ENCODE data around the gene DPYSL5. TPM values are rescaled to one million over a fixed set of nuclear protein-coding genes. Genes with fewer than 3 reads are reported as not detected.
"Not testable (repeated sequence)": the region's sequence is repeated elsewhere in the genome, so short reads cannot be mapped to it uniquely, and the experiment has no call there.

The DPYSL5 gene
- total and polyA plus RNA-seq, 5 donors from 2014 or later = not detected

DNA sequence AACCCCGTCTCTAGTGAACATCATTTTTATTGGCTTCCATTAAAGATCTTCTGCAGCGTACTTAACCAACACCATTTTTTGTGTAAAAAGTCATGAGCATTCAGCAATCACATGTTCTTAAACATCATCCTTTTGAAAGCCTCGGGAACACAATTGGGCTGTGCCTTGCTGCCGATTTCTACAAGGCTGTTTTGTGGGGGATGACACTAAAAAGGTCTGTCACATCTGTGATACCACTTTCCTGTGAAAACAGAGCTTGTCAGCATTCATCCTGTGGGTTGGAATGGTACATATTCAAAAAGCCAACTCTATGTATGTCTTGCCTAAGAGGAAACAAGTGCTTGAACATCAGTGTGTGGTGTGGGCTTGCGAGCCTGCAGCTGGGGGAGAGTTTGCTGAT lies 73.4 kb downstream of the DPYSL5 start:
- Mint-ChIP-seq H3K4me1 (peaks cover 0 to 6% (median 2%) of the 10 kb centered on the region in 4 donors), H3K36me3 (no peaks in the 10 kb centered on the region), H3K9me3 (no peaks in the 10 kb centered on the region), H3K27ac (no peak overlapping the region), H3K27me3 (peaks cover 21% of the 10 kb centered on the region), H3K4me3 (no peak overlapping the region)
- peaks cover 5% of the 10 kb centered on the region for H3K4me1 ChIP-seq (ENCODE audit: control insufficient read depth, insufficient read depth, low read length, poor library complexity, severe bottlenecking)
- DNase-seq (no peak), ATAC-seq (ENCODE audit: low read depth in 2 of 2) (no peak)
- peaks cover 5% of the 10 kb centered on the region for H3K27me3 ChIP-seq (ENCODE audit: control insufficient read depth, insufficient read depth, low read length)
- no peaks in the 10 kb centered on the region for H3K9me3 ChIP-seq (ENCODE audit: control insufficient read depth in 2 of 2, low read length in 2 of 2)
- no peak overlapping the region for H3K27ac ChIP-seq (ENCODE audit: insufficient read depth, low read length, poor library complexity, severe bottlenecking)
- H3K4me3 ChIP-seq (ENCODE audit: low read depth, low read length) = no peak overlapping the region
- no peaks in the 10 kb centered on the region for H3K36me3 ChIP-seq (ENCODE audit: control insufficient read depth, insufficient read depth, low read length)

DNA sequence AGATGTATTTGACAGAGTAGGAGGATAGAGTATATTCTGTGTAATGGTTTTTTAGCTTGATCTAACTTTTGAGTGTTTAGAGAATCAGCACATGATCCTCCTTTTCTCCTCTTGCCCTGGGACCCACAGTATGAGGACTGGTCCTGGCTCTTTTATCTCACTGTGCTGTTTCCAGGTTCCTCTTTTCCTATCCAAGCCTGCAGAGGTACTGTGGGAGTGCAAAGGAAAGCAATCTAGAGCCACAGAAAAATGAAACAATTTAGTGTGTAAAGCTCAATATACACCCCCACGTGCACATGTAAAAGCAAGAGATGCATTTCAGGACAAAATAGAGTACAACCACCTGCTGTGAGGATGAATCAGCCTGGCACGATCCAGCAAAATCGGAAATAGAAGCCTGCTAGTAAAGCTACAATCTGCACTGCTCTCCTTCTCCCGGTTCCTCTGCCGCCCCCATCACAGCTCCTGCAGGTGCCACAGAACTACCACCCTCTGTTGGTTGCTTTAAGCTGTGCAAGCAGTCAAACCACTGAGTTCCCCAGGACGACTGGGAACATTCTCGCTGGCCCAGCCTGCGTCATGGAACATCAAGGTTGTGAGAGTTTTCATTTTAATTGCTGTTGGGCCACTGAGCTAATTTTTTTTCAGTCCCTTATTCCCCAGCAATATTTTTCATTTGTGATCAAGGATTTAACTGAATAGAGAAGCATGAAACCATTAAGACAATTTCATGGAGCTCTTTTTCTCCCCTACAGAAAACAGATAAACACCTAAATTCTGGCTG lies 74.7 kb downstream of the DPYSL5 start:
- no peak overlapping the region for H3K4me3 Mint-ChIP-seq
- Histone ChIP-seq H3K4me1 (ENCODE audit: control insufficient read depth, insufficient read depth, low read length, poor library complexity, severe bottlenecking) (peaks cover 5% of the 10 kb centered on the region), H3K27ac (ENCODE audit: insufficient read depth, low read length, poor library complexity, severe bottlenecking) (no peak overlapping the region), H3K36me3 (ENCODE audit: control insufficient read depth, insufficient read depth, low read length) (no peaks in the 10 kb centered on the region), H3K4me3 (ENCODE audit: low read depth, low read length) (no peak overlapping the region), H3K9me3 (ENCODE audit: control insufficient read depth in 2 of 2, low read length in 2 of 2) (no peaks in the 10 kb centered on the region), H3K27me3 (ENCODE audit: control insufficient read depth, insufficient read depth, low read length) (peaks cover 5% of the 10 kb centered on the region)
- peaks cover 0 to 6% (median 2%) of the 10 kb centered on the region in 4 donors for H3K4me1 Mint-ChIP-seq
- peak in 2 of 3 donors; percentile 20 to 36 for DNase-seq
- H3K36me3 Mint-ChIP-seq = no peaks in the 10 kb centered on the region
- ATAC-seq (ENCODE audit: low read depth in 2 of 2) = peak in 1 of 2 donors; percentile 56
- no peak overlapping the region for H3K27ac Mint-ChIP-seq
- H3K27me3 Mint-ChIP-seq = peaks cover 29% of the 10 kb centered on the region
- no peaks in the 10 kb centered on the region for H3K9me3 Mint-ChIP-seq

DNA sequence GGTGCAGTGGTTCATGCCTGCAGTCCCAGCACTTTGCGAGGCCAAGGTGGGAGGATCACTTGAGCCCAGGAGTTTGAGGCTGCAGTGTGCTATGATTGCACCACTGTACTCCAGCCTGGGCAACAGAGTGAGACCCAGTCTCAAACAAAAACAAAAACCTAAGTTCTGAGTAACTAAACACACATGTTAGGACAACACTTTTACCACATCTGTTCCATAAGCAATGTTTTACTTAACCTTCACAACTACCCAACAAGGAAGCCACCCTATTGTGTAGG lies 75.2 kb downstream of the DPYSL5 start:
- not testable (repeated sequence) for H3K4me1 ChIP-seq (ENCODE audit: control insufficient read depth, insufficient read depth, low read length, poor library complexity, severe bottlenecking); H3K4me3 ChIP-seq (ENCODE audit: low read depth, low read length); H3K36me3 Mint-ChIP-seq; DNase-seq; H3K4me3 Mint-ChIP-seq; H3K9me3 ChIP-seq (ENCODE audit: control insufficient read depth in 2 of 2, low read length in 2 of 2); H3K27me3 ChIP-seq (ENCODE audit: control insufficient read depth, insufficient read depth, low read length); H3K36me3 ChIP-seq (ENCODE audit: control insufficient read depth, insufficient read depth, low read length); H3K9me3 Mint-ChIP-seq; ATAC-seq (ENCODE audit: low read depth in 2 of 2); H3K27ac Mint-ChIP-seq; H3K27ac ChIP-seq (ENCODE audit: insufficient read depth, low read length, poor library complexity, severe bottlenecking); H3K4me1 Mint-ChIP-seq
- H3K27me3 Mint-ChIP-seq = peaks cover 34% of the 10 kb centered on the region

DNA sequence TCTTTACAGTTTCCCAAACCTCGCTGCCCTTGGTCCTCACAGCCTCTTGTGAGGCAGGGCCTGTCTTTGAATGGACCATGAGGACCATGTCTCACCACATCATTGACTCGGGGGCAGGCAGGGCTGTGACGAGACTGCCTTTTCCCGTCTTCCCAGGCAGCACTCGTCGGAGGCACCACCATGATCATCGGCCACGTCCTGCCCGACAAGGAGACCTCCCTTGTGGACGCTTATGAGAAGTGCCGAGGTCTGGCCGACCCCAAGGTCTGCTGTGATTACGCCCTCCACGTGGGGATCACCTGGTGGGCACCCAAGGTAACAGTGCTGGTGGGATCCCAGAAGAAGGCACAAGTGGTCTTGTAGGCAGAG lies 76.8 kb downstream of the DPYSL5 start:
- H3K4me3 Mint-ChIP-seq = no peak overlapping the region
- DNase-seq (no peak), ATAC-seq (ENCODE audit: low read depth in 2 of 2) (no peak)
- no peak overlapping the region for H3K27ac Mint-ChIP-seq
- no peak overlapping the region for H3K27ac ChIP-seq (ENCODE audit: insufficient read depth, low read length, poor library complexity, severe bottlenecking)
- peaks cover 30% of the 10 kb centered on the region for H3K27me3 Mint-ChIP-seq
- H3K4me1 Mint-ChIP-seq = peaks cover 0 to 6% (median 2%) of the 10 kb centered on the region in 4 donors
- H3K27me3 ChIP-seq (ENCODE audit: control insufficient read depth, insufficient read depth, low read length) = peaks cover 5% of the 10 kb centered on the region
- no peaks in the 10 kb centered on the region for H3K36me3 Mint-ChIP-seq
- H3K9me3 Mint-ChIP-seq = no peaks in the 10 kb centered on the region
- H3K4me3 ChIP-seq (ENCODE audit: low read depth, low read length) = no peak overlapping the region
- H3K9me3 ChIP-seq (ENCODE audit: control insufficient read depth in 2 of 2, low read length in 2 of 2) = no peaks in the 10 kb centered on the region
- peaks cover 5% of the 10 kb centered on the region for H3K4me1 ChIP-seq (ENCODE audit: control insufficient read depth, insufficient read depth, low read length, poor library complexity, severe bottlenecking)
- H3K36me3 ChIP-seq (ENCODE audit: control insufficient read depth, insufficient read depth, low read length) = no peaks in the 10 kb centered on the region

DNA sequence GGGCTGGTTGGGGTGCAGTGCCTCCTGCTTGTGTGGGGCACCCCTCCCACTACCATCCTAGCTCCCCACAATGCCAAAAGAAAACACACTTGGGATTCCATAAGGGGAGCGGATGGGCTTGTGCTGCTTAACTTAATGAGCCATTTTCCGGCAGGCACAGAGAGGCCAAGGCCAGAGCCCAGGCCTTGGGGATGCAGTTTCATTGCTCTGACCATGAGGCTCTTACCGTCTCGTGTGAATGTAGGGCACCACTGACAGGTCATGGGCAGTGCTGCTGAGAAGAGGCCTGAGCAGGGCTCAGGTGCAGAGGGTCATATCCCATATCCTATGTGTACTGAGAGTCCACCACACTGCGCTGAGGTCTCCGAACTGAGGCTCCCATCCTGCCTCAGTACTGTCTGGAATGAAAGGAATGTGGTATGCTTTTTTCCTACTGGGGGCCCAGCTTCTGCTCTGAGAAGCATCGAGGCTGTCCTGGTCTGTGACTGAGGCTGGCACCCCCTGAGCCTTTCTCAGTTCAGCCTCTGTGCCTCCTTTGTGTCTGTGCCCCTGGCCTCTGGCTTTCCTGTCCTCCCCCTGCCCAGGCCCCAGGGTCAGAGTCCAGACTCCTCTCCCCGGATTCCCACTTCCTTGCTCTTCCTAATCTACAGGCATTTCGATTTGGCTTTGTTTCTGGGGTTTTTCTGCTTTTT lies 77.3 kb downstream of the DPYSL5 start:
- DNase-seq (no peak), ATAC-seq (ENCODE audit: low read depth in 2 of 2) (no peak)
- Histone ChIP-seq H3K27ac (ENCODE audit: insufficient read depth, low read length, poor library complexity, severe bottlenecking) (no peak overlapping the region), H3K36me3 (ENCODE audit: control insufficient read depth, insufficient read depth, low read length) (no peaks in the 10 kb centered on the region), H3K4me3 (ENCODE audit: low read depth, low read length) (no peak overlapping the region), H3K27me3 (ENCODE audit: control insufficient read depth, insufficient read depth, low read length) (peaks cover 5% of the 10 kb centered on the region), H3K4me1 (ENCODE audit: control insufficient read depth, insufficient read depth, low read length, poor library complexity, severe bottlenecking) (peaks cover 5% of the 10 kb centered on the region), H3K9me3 (ENCODE audit: control insufficient read depth in 2 of 2, low read length in 2 of 2) (no peaks in the 10 kb centered on the region)
- H3K4me3 Mint-ChIP-seq = no peak overlapping the region
- no peaks in the 10 kb centered on the region for H3K36me3 Mint-ChIP-seq
- H3K4me1 Mint-ChIP-seq = peaks cover 0 to 6% (median 2%) of the 10 kb centered on the region in 4 donors
- no peak overlapping the region for H3K27ac Mint-ChIP-seq
- H3K27me3 Mint-ChIP-seq = peaks cover 29% of the 10 kb centered on the region
- H3K9me3 Mint-ChIP-seq = no peaks in the 10 kb centered on the region

DNA sequence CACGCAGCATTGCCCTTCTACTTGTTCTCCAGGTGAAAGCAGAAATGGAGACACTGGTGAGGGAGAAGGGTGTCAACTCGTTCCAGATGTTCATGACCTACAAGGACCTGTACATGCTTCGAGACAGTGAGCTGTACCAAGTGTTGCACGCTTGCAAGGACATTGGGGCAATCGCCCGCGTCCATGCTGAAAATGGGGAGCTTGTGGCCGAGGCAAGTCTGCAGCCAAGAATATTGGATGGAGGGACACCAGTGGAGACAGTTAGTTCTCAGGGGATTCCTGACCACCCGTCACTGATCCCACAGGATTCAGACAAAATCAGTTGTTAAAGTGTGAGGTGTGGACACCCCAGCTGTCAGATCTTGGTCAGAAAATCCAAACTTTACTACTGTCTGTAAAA lies 79.3 kb downstream of the DPYSL5 start:
- Histone ChIP-seq H3K9me3 (ENCODE audit: control insufficient read depth in 2 of 2, low read length in 2 of 2) (no peaks in the 10 kb centered on the region), H3K36me3 (ENCODE audit: control insufficient read depth, insufficient read depth, low read length) (no peaks in the 10 kb centered on the region), H3K4me3 (ENCODE audit: low read depth, low read length) (no peak overlapping the region), H3K27ac (ENCODE audit: insufficient read depth, low read length, poor library complexity, severe bottlenecking) (no peak overlapping the region), H3K4me1 (ENCODE audit: control insufficient read depth, insufficient read depth, low read length, poor library complexity, severe bottlenecking) (peaks cover 5% of the 10 kb centered on the region), H3K27me3 (ENCODE audit: control insufficient read depth, insufficient read depth, low read length) (peaks cover 2% of the 10 kb centered on the region)
- Mint-ChIP-seq H3K27ac (no peak overlapping the region), H3K4me1 (peaks cover 0 to 6% (median 2%) of the 10 kb centered on the region in 4 donors), H3K36me3 (no peaks in the 10 kb centered on the region), H3K27me3 (peaks cover 24% of the 10 kb centered on the region), H3K4me3 (no peak overlapping the region), H3K9me3 (no peaks in the 10 kb centered on the region)
- ATAC-seq (ENCODE audit: low read depth in 2 of 2) (no peak), DNase-seq (no peak)

DNA sequence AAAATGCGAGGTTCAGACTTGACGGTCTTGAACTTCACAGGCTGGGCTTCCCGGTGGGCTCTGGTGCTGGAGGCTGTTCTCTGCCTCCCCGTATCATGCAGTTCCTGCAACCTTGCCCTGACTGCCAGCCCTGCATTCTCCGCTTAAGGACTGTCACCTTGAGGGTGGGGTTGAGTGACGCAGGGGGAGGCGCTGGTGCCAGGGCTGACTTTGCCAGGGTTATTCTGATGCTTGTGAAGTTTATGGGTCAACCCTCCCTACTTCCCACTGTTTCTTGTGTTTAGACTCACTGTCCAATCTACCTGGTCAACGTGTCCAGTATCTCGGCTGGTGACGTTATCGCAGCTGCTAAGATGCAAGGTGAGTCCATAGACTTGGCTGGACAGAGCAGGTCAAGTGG lies 85.0 kb downstream of the DPYSL5 start:
- no peaks in the 10 kb centered on the region for H3K36me3 ChIP-seq (ENCODE audit: control insufficient read depth, insufficient read depth, low read length)
- H3K9me3 ChIP-seq (ENCODE audit: control insufficient read depth in 2 of 2, low read length in 2 of 2) = no peaks in the 10 kb centered on the region
- Mint-ChIP-seq H3K4me3 (no peak overlapping the region), H3K4me1 (no peaks in the 10 kb centered on the region), H3K36me3 (no peaks in the 10 kb centered on the region), H3K27me3 (peaks cover 6% of the 10 kb centered on the region), H3K27ac (no peak overlapping the region), H3K9me3 (no peaks in the 10 kb centered on the region)
- no peak overlapping the region for H3K27ac ChIP-seq (ENCODE audit: insufficient read depth, low read length, poor library complexity, severe bottlenecking)
- no peak for DNase-seq
- H3K4me3 ChIP-seq (ENCODE audit: low read depth, low read length) = no peak overlapping the region
- no peaks in the 10 kb centered on the region for H3K27me3 ChIP-seq (ENCODE audit: control insufficient read depth, insufficient read depth, low read length)
- H3K4me1 ChIP-seq (ENCODE audit: control insufficient read depth, insufficient read depth, low read length, poor library complexity, severe bottlenecking) = no peaks in the 10 kb centered on the region
- ATAC-seq (ENCODE audit: low read depth in 2 of 2) = no peak

Measured in CD4-positive, CD25-positive, alpha-beta regulatory T cell (primary cell).